ENCODE data around the gene PRSS33.
A peak's percentile ranks its signal among the peaks of the same experiment; 100 is the strongest.

PRSS33 gene

DNA sequence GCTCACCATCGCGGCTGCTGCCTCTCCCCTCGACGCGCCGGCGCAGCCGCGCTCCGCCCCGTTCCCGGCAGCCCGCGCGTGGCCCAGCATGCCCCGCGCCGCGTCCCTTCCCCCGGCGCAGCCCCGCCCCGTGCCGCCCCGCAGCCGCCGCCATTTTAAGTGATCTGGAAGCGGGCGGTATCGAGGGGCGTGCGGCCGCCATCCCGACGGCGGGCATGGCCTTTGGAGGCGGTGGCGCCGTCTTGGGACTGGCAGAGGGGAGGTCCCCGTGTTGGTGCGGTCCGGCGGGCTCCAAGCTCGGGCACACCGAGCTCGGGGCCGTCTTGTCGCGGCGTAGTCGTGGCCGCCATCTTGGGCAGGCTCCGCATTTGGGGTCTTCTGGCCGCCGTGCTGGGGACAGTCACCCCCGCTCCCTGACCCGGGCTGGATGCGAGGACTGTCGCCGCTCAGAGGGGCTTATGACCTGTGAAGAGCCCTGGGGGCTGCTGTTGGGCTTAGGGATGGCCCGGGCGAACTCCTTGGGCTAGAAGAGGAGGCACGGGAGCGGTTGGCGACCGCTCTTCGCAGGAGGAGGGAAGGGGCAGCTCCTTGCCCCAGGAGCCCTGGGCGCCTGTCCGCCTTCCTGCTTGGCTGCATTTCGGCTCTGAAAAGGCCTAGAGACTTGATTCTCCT lies 10.0 kb downstream of the PRSS33 start, which contains the start of gene ELOB:
TSS of gene ELOB (minus strand) at position 50 of the 672 bp plus-strand sequence. CDS start at position 9, 41 bp downstream.
- peak; percentile 88 for DNase-seq (ENCODE audit: low spot score)

DNA sequence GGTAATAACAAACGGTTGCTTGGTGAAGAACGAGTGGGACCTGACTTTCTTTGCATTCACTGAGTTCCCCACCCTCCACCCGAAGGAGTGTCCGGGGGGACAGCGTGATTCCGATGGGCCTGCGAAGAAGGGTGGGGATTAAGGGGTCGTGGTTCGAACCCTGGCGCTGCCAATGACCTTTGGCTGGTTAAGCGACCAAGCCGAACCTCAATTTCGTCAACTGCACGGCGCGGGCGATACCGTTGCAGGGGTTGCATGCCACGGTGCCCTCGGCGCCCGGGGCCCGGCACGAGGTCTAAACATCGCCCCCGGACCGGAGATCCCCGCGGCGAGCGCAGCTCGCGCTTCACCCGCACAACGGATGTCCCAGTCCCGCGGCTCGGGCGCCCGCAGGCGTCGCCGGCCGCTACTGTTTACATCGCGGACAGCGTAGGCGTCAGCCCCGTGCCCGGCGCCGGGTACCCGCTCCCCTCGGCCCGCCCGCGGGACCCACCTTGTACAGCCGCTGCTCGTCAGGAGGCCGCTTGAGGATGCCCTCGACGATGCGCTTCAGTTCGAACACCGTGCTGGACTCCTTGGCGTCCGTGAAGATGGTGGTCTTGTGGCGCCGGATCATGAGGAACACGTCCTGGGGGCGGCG lies 10.7 kb downstream of the PRSS33 start:
- no peak for DNase-seq (ENCODE audit: low spot score)

- no peak for DNase-seq (ENCODE audit: low spot score)
These were observed 11.4 kb downstream of the PRSS33 start for GRCh38 chr16:2775765-2776499.

DNA sequence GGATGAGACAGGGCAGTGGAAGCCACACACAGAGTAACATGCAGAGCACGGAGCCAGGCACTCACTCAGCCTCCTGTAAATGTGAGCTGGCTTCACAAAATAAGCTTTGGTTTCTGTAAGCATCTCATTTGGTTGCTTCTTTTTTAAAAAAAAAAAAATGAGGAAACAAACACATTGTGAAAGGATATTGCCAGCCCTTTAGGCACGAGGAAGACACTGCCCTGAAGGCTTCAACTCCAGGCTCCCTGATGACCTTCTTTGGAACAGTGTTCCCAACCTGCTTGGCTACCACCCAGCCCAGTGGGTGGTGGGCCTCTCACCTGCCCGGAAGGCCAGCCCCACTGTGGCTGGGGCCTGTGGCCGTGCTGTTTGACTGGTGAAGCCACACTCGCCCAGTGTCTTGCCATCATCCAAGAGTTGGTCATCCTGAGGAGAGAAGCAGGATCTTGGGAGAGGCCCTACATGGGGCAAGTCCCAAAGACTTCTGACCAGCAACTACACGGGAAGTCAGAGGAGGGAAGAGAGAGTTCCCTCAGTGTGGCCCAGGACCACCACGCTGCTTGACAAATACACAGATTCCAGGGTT lies 12.1 kb downstream of the PRSS33 start:
- DNase-seq (ENCODE audit: low spot score), result no peak

GRCh38 chr16:2774161-2774891 lies 13.0 kb downstream of the PRSS33 start:
- DNase-seq (ENCODE audit: low spot score), result no peak

GRCh38 chr16:2773188-2773968 lies 14.0 kb downstream of the PRSS33 start:
- DNase-seq (ENCODE audit: low spot score), result no peak

GRCh38 chr16:2771496-2772402 lies 15.6 kb downstream of the PRSS33 start:
- DNase-seq (ENCODE audit: low spot score), result no peak

DNA sequence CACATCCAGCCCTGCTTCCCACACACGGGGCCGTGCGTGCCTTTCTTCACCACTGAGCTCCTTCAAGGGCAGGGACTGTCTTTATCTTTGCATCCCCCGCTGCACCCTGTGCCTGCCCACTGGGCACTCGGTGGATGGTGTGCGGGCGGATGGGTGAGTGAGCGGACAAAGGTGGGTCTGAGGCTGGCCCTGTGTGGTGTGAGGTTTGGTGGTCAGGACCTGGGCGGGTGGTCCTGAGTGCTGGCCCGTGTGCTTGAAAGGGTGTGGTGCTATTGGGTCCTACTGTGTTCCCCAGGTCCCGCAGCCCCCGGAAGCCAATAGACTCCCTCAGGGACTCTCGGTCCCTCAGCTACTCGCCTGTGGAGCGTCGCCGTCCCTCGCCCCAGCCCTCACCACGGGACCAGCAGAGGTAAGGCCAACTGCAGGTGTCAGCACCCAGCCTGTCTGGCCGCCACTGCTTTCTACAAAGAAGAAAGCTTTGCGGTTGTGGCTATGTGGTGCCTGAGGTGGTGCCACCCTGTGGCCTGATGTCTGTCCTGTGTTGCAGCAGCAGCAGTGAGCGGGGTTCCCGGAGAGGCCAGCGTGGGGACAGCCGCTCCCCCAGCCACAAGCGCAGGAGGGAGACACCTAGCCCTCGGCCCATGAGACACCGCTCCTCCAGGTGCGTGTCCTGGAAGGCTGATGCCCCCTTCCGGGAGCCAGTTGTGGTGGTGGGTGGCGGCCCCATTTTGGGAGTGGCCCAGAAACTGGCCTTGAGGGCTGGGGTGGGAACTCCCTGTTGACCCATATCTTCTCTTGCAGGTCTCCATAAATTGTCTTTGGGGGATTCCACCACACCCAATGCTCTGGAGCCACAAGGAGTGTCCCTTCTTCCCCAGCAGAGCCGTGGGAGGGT lies 17.1 kb downstream of the PRSS33 start:
- DNase-seq (ENCODE audit: low spot score), result peak; percentile 27

GRCh38 chr16:2769675-2770056 lies 17.7 kb downstream of the PRSS33 start:
- no peak for DNase-seq (ENCODE audit: low spot score)

DNA sequence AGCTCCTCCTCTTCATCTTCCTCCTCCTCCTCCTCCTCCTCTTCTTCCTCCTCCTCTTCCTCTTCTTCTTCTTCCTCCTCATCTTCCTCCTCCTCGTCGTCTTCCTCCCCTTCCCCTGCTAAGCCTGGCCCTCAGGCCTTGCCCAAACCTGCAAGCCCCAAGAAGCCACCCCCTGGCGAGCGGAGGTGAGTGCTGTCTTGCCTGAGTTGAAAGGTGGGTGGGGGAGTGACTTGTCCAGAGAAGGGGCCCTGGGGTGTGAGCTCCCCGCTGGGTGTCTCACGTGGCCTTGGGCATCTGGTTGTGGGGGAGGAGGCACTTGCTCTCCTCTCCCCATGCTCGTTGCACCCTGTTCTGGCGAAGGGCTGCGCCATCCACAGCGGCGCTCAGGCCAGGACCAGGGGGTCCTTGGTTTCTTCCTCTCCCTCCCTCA lies 18.2 kb downstream of the PRSS33 start:
- DNase-seq (ENCODE audit: low spot score), result no peak

DNA sequence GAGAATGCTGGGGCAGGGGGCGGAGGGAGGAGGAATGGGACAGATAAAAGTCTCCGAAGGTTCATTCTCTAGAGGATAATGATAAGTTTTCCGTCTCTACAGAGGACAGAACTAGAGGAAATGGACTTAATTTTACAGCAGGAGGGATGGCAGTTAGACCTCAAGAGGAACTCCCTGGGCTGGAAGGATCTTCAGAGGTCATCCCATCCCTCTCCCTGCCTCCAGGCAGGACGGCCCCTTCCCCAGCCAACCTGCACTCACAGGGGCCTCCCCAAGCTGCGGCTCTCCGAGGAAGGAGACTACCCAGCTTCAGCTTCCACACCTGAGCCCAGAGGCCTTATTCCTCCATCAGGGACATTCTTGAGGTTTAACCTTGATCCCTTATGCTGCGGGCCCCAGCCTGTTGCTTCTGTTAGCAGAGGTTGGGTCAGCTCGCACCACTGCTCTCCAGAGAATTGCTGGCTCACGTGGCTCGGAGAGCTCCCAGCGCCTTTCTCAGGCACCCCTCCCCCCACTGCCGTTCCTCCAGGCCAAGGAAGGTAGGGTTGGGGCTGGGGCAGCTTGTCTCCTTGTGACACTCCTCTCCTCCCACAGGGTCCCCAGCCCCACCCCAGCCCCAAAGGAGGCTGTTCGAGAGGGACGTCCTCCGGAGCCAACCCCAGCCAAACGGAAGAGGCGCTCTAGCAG lies 18.8 kb downstream of the PRSS33 start:
- DNase-seq (ENCODE audit: low spot score), result no peak

DNA sequence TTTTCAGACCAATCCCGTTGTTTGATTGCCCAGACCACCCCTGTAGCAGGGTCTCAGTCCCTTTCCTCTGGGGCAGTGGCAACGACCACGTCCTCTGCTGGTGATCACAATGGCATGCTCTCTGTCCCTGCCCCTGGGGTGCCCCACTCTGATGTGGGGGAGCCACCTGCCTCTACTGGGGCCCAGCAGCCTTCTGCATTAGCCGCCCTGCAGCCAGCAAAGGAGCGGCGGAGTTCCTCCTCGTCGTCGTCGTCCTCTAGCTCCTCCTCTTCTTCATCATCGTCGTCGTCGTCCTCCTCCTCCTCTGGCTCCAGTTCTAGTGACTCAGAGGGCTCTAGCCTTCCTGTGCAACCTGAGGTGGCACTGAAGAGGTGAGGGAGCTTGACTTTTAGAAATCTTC lies 19.5 kb downstream of the PRSS33 start:
- no peak for DNase-seq (ENCODE audit: low spot score)

- no peak for DNase-seq (ENCODE audit: low spot score)
These were observed 20.1 kb downstream of the PRSS33 start for GRCh38 chr16:2767140-2767731.

GRCh38 chr16:2766430-2767139 lies 20.8 kb downstream of the PRSS33 start:
- DNase-seq (ENCODE audit: low spot score), result no peak

DNA sequence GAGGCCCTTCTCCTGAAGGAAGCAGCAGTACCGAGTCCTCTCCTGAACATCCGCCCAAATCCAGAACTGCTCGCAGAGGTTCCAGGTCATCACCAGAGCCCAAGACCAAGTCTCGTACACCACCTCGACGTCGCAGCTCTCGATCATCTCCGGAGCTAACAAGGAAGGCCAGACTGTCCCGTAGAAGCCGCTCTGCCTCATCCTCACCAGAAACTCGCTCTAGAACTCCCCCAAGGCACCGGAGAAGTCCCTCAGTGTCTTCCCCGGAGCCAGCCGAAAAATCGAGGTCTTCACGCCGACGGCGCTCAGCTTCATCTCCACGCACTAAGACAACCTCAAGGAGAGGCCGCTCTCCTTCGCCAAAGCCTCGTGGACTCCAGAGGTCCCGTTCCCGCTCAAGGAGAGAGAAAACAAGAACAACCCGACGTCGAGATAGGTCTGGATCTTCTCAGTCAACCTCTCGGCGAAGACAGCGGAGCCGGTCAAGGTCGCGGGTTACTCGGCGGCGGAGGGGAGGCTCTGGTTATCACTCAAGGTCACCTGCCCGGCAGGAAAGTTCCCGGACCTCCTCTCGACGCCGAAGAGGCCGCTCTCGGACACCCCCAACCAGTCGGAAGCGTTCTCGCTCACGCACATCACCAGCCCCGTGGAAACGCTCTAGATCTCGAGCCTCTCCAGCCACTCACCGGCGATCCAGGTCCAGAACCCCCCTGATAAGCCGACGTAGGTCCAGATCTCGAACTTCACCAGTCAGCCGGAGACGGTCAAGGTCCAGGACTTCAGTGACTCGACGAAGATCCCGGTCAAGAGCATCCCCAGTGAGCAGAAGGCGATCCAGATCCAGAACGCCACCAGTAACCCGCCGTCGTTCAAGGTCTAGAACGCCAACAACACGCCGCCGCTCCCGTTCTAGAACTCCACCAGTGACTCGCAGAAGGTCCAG lies 21.6 kb downstream of the PRSS33 start:
- DNase-seq (ENCODE audit: low spot score), result no peak

DNA sequence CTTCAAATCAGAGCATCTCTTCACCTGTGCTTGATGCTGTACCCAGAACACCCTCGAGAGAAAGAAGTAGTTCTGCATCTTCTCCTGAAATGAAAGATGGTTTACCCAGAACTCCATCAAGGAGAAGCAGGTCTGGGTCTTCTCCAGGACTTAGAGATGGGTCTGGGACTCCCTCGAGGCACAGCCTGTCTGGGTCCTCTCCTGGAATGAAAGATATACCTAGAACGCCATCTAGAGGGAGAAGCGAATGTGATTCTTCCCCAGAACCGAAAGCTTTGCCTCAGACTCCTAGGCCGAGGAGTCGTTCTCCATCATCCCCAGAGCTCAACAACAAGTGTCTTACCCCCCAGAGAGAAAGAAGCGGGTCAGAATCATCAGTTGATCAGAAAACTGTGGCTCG lies 22.6 kb downstream of the PRSS33 start:
- no peak for DNase-seq (ENCODE audit: low spot score)
